KOPT-K1 (cell line): ENCODE data around the gene PDHX.

Experiments used
- H3K27ac ChIP-seq: fragments of 200-600 bp; sonication (generic); 2 replicates; pipeline ENCODE4 v1.5.1; 2016; ENCODE audit warnings: antibody characterized with exemption, mild to moderate bottlenecking, low read depth, low read length; ENCODE audit not compliant: poor library complexity, severe bottlenecking
- H3K36me3 ChIP-seq: fragments of 200-600 bp; sonication (generic); 2 replicates; pipeline ENCODE4 v1.5.1; 2017; ENCODE audit warnings: antibody characterized with exemption, mild to moderate bottlenecking, low read length, moderate library complexity; ENCODE audit not compliant: insufficient read depth
- H3K9me3 ChIP-seq: fragments of 200-600 bp; sonication (generic); 2 replicates; pipeline ENCODE4 v1.5.1; 2017; ENCODE audit warnings: antibody characterized with exemption, low read length, mild to moderate bottlenecking; ENCODE audit not compliant: insufficient read depth, poor library complexity, severe bottlenecking

The PDHX gene

DNA sequence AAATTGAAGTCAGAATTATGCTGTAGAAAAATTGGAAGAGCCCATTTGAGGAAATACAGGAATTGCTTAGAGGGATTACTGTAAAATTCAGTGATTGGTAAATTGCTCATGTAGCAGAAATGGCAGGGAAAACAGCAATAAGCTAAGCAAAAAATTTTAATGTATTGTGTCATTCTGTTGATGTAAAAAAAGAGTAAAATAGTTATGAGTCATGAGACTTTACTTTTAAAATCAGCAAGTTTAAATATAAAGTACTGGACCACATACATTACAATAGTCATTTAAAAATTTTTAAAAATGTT lies 10.4 kb downstream of the PDHX start:
- no peak overlapping the region for H3K27ac ChIP-seq
- H3K9me3 ChIP-seq, result no peaks in the 10 kb centered on the region
- H3K36me3 ChIP-seq, result no peaks in the 10 kb centered on the region

GRCh38 chr11:34928268-34928959 lies 12.0 kb downstream of the PDHX start:
- H3K27ac ChIP-seq, result no peak overlapping the region
- H3K36me3 ChIP-seq, result 0 out of 2 replicates have a peak, but pooled peaks cover 7% of the 10 kb centered on the region
- H3K9me3 ChIP-seq, result no peaks in the 10 kb centered on the region

DNA sequence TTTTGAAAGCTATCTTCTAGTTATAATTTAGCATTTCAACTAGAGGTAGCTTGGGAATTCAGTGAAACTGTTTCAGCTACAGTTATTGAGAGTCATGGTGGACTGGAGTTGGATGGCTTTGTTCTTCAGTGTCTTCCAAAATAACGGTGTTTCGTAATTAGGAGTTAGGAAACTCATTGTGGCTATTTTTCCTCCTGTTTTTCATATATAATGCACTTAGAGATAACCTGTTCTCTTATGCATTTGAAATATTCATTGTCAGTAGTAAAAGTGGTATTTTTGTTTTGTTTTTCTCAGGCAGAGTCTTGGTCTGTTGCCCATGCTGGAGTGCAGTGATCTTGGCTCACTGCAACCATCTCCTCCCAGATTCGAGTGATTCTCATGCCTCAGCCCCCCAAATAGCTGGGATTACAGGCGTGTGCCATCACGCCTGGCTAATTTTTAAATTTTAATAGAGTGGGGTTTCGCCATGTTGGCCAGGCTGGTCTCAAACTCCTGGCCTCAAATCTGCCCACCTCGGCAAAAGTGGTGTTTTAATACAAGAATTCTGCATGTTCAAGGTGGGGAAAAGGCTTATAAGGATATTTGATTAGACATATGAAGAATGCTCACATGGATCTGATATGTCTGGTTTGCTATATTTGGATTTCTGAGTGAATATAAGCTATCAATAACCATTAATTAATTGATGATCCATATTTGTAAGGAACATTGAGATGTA lies 12.7 kb downstream of the PDHX start:
- H3K27ac ChIP-seq, result no peak overlapping the region
- no peaks in the 10 kb centered on the region for H3K9me3 ChIP-seq
- 0 out of 2 replicates have a peak, but pooled peaks cover 7% of the 10 kb centered on the region for H3K36me3 ChIP-seq

- H3K27ac ChIP-seq, result no peak overlapping the region
- H3K9me3 ChIP-seq, result no peaks in the 10 kb centered on the region
- H3K36me3 ChIP-seq, result 0 out of 2 replicates have a peak, but pooled peaks cover 7% of the 10 kb centered on the region
Observed at GRCh38 chr11:34929794-34930763, 13.7 kb downstream of the PDHX start.

DNA sequence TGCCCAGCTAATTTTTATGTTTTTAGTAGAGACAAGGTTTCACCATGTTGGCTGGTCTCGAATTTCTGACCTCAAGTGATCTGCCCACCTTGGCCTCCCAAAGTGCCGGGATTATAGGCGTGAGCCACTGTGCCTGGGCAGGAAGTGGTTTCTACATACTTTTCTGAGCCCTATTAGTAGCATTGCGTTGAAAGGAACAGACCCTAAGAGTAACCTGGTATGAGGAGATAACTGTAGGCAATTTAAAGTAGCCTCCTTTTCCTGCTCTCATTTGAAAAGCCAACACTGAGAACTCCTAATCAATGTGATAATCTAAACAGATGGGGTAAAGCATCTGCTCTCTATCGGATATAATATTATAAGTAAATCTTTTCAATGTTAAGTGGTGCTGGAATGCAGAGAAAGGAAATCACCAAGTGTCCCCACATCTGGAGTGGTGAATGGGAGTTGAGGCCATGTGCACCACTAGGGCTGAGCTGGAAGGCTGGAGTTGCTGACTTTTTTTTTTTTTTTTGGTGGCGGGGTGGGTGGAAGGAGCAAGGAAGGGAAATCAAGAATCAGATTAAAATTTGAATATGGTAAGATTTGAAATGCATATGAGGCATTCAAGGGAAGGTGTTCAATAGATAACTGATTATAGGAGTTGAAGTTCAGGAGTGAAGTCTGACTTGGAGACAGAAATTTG lies 20.7 kb downstream of the PDHX start:
- H3K9me3 ChIP-seq, result no peaks in the 10 kb centered on the region
- peak overlapping the region; percentile 11 for H3K27ac ChIP-seq
- H3K36me3 ChIP-seq, result 0 out of 2 replicates have a peak, but pooled peaks cover 6% of the 10 kb centered on the region

DNA sequence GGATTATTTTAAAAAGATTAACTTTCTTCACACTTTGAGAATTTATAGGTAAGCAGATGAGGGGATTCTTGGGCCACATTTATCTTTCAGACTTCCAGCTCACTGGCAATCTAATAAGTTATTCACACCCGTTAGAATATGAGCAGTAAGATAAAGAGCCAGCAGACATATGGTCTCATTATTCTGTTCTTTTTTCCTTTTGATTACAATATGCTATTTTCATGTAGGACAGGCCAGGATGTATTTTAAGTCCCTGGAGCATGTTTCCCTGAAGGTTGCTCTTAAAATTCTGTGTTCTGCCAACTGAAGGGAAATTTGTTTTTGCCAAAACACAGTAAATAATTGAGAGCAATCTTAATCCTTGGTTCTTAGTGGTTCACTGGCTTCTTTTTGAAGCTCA lies 22.2 kb downstream of the PDHX start:
- no peaks in the 10 kb centered on the region for H3K36me3 ChIP-seq
- no peaks in the 10 kb centered on the region for H3K9me3 ChIP-seq
- no peak overlapping the region for H3K27ac ChIP-seq

GRCh38 chr11:34940026-34940677 lies 23.7 kb downstream of the PDHX start:
- H3K36me3 ChIP-seq, result 0 out of 2 replicates have a peak, but pooled peaks cover 4% of the 10 kb centered on the region
- no peak overlapping the region for H3K27ac ChIP-seq
- peaks cover 10% of the 10 kb centered on the region for H3K9me3 ChIP-seq

DNA sequence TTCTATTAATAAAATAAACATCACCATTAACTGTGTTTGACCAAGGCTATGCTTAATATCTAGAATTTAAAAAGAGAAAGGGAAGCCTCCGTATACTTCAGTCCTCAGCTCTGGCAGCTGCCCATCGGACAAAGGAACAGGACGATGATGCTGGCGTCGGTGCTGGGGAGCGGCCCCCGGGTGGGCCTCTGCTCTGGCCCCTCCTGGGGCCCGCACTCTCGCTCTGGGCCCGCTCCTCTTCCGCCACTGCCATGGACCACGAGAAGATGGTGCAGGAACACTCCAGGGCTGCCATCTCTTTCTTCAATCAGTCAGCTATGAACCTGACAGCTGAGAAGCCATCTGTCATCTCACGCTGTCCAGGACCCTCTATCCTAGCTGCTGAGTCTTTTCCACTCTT lies 25.3 kb downstream of the PDHX start:
- Histone ChIP-seq H3K9me3 (peaks cover 10% of the 10 kb centered on the region), H3K36me3 (0 out of 2 replicates have a peak, but pooled peaks cover 4% of the 10 kb centered on the region), H3K27ac (no peak overlapping the region)

- Histone ChIP-seq H3K36me3 (0 out of 2 replicates have a peak, but pooled peaks cover 9% of the 10 kb centered on the region), H3K27ac (no peak overlapping the region), H3K9me3 (peaks cover 10% of the 10 kb centered on the region)
Observed at GRCh38 chr11:34944692-34945091, 28.3 kb downstream of the PDHX start.

GRCh38 chr11:34948696-34949095 lies 32.3 kb downstream of the PDHX start:
- Histone ChIP-seq H3K27ac (no peak overlapping the region), H3K9me3 (peaks cover 10% of the 10 kb centered on the region), H3K36me3 (0 out of 2 replicates have a peak, but pooled peaks cover 9% of the 10 kb centered on the region)

- Histone ChIP-seq H3K9me3 (no peaks in the 10 kb centered on the region), H3K36me3 (peaks cover 7% of the 10 kb centered on the region), H3K27ac (no peak overlapping the region)
Observed at GRCh38 chr11:34953955-34954354, 37.5 kb downstream of the PDHX start.

DNA sequence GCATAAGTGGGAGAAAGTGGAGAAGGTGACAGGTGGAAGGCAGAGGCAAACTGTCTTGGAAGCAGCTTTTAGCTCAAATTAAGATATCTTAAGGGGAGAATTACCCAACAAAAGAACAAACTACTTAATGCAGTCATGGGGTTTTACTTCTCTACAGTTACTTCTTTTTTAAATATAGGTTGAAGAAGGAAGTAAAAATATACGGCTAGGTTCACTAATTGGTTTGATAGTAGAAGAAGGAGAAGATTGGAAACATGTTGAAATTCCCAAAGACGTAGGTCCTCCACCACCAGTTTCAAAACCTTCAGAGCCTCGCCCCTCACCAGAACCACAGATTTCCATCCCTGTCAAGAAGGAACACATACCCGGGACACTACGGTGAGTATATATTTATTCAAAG lies 40.8 kb downstream of the PDHX start:
- H3K36me3 ChIP-seq, result peaks cover 7% of the 10 kb centered on the region
- H3K9me3 ChIP-seq, result no peaks in the 10 kb centered on the region
- no peak overlapping the region for H3K27ac ChIP-seq

GRCh38 chr11:34957606-34958005 lies 41.2 kb downstream of the PDHX start:
- H3K36me3 ChIP-seq, result peaks cover 7% of the 10 kb centered on the region
- H3K27ac ChIP-seq, result no peak overlapping the region
- no peaks in the 10 kb centered on the region for H3K9me3 ChIP-seq

DNA sequence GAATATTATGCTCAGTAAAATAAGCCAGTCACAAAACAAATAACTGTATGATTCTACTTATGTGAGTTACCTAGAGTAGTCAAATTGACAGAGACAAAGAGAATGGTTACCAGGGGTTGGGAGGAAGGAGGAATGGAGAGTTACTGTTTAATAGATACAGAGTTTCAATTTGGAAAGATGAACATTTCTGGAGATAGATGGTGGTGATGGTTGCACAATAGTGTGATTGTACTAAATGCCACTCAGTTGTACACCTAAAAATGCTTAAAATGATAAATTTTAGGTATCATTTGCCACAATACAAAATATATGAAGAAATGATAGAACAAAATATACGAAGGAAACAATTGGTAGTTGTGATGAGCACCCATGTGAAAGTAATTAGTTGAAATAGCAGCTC lies 43.4 kb downstream of the PDHX start:
- Histone ChIP-seq H3K27ac (no peak overlapping the region), H3K36me3 (peaks cover 7% of the 10 kb centered on the region), H3K9me3 (no peaks in the 10 kb centered on the region)
